Ovary (tissue), 3 donors: ENCODE data around the gene TAS2R41.

ENCODE experiments used
- EP300 ChIP-seq: sonication (generic); formaldehyde crosslinking; IDR thresholded peaks from one replicate; pipeline ENCODE4 v1.6.1; 2017; ENCODE audit warnings: antibody characterized with exemption
- POLR2A ChIP-seq: fragments of 450-650 bp; IDR thresholded peaks from one replicate; pipeline ENCODE4 v1.6.1; 2017; ENCODE audit warnings: antibody characterized with exemption, mild to moderate bottlenecking, moderate library complexity
- TF ChIP-seq, protein P1 (sequence below), 3 donors: fragments of 450-650 bp in 2 of 3; fragments of 200-600 bp in 1 of 3; IDR thresholded peaks; one replicate each; pipeline versions ENCODE4 v1.5.1 to v1.8.0; 2016 to 2022; ENCODE audit warnings: antibody characterized with exemption in 3 of 3, mild to moderate bottlenecking in 1 of 3
- donor health status: DM: no; HTN: no; CAD: no.

DNA sequence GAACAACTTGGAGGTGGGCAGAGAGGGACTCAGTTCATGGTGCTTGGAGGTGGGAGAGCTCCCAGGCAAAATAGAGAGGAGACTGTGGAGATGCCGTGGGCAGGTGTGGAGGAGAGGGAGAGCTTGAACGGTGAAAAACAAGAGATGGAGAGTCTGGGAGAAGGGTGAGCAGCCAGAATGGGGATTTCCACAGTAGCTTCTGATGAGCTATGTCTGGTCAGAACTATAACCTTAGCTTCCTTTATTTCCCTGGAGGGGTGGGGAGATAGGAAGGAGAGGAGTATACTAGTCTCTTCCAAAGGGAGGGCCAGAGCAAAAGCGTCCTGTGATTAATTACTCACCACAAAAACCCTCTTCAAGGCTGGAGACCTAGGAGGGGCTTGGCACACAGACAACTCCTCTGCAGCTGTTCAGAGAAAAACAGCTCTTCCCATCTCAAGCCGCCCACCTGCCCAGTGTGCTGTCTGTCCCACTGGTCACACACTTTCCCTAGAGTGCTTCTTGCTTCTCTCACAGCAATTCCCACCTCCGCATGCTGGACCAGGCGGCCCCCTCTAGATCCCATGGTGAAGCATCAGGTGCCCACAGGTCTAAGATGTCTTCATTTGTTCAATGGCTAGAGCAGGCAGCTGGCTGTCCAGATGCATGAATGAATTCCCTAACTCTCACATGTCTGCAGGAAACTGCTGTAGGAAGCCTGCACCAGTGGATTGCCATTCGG lies 41.9 kb downstream of the TAS2R41 start:
- TF ChIP-seq, protein P1, sequence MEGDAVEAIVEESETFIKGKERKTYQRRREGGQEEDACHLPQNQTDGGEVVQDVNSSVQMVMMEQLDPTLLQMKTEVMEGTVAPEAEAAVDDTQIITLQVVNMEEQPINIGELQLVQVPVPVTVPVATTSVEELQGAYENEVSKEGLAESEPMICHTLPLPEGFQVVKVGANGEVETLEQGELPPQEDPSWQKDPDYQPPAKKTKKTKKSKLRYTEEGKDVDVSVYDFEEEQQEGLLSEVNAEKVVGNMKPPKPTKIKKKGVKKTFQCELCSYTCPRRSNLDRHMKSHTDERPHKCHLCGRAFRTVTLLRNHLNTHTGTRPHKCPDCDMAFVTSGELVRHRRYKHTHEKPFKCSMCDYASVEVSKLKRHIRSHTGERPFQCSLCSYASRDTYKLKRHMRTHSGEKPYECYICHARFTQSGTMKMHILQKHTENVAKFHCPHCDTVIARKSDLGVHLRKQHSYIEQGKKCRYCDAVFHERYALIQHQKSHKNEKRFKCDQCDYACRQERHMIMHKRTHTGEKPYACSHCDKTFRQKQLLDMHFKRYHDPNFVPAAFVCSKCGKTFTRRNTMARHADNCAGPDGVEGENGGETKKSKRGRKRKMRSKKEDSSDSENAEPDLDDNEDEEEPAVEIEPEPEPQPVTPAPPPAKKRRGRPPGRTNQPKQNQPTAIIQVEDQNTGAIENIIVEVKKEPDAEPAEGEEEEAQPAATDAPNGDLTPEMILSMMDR (IDR thresholded peaks at IDR 0.05), result no peak
- no peak for TF ChIP-seq POLR2A
- TF ChIP-seq EP300, result no peak
